Bone marrow (tissue), 2 donors: ENCODE data around the gene RPL23.
"Not testable (repeated sequence)": the region's sequence is repeated elsewhere in the genome, so short reads cannot be mapped to it uniquely, and the experiment has no call there.

Experiments used
- DNase-seq, 2 donors: peaks; one replicate each; lab custom pipeline; 2025; lab: John Stamatoyannopoulos, UW

The RPL23 gene

GRCh38 chr17:38867179-38867967, 13.9 kb upstream of the RPL23 start:
- DNase-seq = peak in 1 of 2 donors; percentile 23

GRCh38 chr17:38864636-38865398, 11.3 kb upstream of the RPL23 start:
- DNase-seq = no peak

GRCh38 chr17:38861399-38861843, 7.9 kb upstream of the RPL23 start:
- no peak for DNase-seq

GRCh38 chr17:38857271-38857670, 3.8 kb upstream of the RPL23 start:
- no peak for DNase-seq

- not testable (repeated sequence) for DNase-seq
Observed at GRCh38 chr17:38855101-38855714, 1.7 kb upstream of the RPL23 start.

GRCh38 chr17:38852771-38853291, 690 bp downstream of the RPL23 start:
- DNase-seq = no peak

GRCh38 chr17:38851434-38851833, 2.1 kb downstream of the RPL23 start:
- no peak for DNase-seq

GRCh38 chr17:38850374-38850773, 3.1 kb downstream of the RPL23 start:
- no peak for DNase-seq

GRCh38 chr17:38848939-38849605, 4.4 kb downstream of the RPL23 start:
- no peak for DNase-seq

GRCh38 chr17:38848557-38848891, 5.0 kb downstream of the RPL23 start:
- no peak for DNase-seq

GRCh38 chr17:38844261-38844757, 9.2 kb downstream of the RPL23 start:
- DNase-seq = no peak

- no peak for DNase-seq
Observed at GRCh38 chr17:38825762-38826247, 27.7 kb downstream of the RPL23 start.

- DNase-seq = peak; percentile 95 to 99
Observed at GRCh38 chr17:38824899-38825761, 28.4 kb downstream of the RPL23 start, which contains the start of gene CWC25. TSS of gene CWC25 (minus strand) at chr17:38825321. CDS start at chr17:38825183, 138 bp downstream.

GRCh38 chr17:38815576-38816193, 37.8 kb downstream of the RPL23 start:
- no peak for DNase-seq

- no peak for DNase-seq
Observed at GRCh38 chr17:38809828-38810227, 43.7 kb downstream of the RPL23 start.

- DNase-seq = no peak
Observed at GRCh38 chr17:38800237-38800760, 53.2 kb downstream of the RPL23 start.

- DNase-seq = peak; percentile 88 to 92
Observed at GRCh38 chr17:38799501-38800236, 53.9 kb downstream of the RPL23 start, which contains the start of gene PIP4K2B. TSS of gene PIP4K2B (minus strand) at chr17:38799556. CDS start at chr17:38799424, 132 bp downstream.

GRCh38 chr17:38798614-38799500, 54.7 kb downstream of the RPL23 start:
- peak in 1 of 2 donors; percentile 54 for DNase-seq
